HG03045 (cell line): ENCODE data around the gene KCNJ4.

ENCODE experiments used
- ATAC-seq: cut with Tn5 transposase; IDR thresholded peaks from one replicate; pipeline ENCODE4 v1.9.1; 2021; ENCODE audit warnings: mild to moderate bottlenecking, moderate library complexity; ENCODE audit not compliant: unreplicated experiment

The KCNJ4 gene

GRCh38 chr22:38454353-38455075 is 485 bp downstream of the KCNJ4 start:
- no peak for ATAC-seq

DNA sequence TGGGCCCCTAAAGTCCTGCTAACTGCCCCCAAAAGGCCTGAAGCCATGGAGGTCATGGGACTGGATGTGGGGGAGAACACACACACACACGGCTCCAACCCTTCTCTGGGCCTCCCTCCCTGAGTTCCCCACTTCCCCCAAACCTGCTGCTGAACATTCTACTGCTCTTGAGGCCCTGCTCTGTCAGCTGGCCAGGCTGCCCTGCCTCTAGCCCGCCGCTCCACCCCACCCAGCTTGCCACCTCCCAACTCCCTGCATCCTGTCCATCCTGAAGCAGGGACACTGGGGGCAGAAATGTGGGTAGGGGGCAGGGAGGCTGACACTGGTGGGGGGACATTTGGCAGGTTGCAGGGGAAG is 1.0 kb downstream of the KCNJ4 start:
- ATAC-seq = no peak

- ATAC-seq = no peak
Observed at GRCh38 chr22:38453066-38453672, 1.8 kb downstream of the KCNJ4 start.

DNA sequence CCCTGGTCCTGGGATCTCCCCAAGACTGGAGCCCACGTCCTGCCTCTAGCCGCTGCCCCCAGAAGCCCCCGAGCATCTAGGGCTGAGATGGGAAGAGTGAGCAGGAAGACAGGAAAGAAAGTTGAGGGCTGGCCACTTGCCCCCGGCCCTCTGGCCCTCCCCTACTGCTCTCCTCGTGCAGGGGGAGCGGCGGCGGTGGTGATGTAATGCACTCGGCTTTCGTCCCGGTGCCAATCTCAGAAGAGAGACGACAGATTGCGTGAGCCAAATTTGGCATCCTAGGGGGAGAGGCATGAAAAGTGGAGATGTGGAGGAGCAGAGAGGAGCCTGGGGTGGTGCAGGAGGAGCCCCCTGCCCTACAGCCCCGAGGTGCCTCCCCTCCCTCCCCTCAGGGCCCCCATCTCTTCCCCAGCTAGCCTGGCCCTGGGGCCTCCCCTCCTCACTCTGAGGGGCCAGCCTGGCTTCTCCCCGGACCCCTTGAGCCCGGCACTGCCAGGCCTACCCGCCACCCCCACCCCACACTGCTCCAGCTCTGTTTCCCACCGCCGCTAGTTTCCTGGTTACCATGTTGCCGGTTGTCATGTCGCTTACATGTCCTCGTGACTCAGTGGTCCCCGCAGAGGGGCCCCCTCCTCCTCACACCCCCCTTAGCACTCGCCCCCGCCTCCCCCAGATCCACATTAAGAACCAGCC is 2.5 kb downstream of the KCNJ4 start:
- no peak for ATAC-seq

DNA sequence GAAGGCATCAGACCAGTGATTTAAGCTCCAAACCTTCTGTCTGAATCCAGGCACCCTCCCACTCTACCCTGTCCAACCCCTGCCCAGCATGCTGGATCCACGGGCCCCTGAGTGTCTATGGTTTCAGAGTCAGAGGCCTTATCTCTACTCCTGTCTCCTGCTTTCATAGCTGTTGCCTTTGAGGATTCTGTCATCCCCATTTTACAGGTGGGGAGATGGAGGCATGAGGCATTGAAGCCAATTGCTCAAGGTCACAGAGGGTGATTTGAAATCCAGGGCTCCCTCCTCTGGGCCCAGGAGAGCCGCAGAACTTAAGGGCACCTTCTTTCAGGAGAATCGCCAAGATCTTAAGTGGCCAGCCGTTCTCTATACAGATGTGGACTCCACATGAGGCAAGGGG is 3.1 kb downstream of the KCNJ4 start:
- ATAC-seq = no peak

- no peak for ATAC-seq
Observed at GRCh38 chr22:38451404-38451803, 3.6 kb downstream of the KCNJ4 start.

DNA sequence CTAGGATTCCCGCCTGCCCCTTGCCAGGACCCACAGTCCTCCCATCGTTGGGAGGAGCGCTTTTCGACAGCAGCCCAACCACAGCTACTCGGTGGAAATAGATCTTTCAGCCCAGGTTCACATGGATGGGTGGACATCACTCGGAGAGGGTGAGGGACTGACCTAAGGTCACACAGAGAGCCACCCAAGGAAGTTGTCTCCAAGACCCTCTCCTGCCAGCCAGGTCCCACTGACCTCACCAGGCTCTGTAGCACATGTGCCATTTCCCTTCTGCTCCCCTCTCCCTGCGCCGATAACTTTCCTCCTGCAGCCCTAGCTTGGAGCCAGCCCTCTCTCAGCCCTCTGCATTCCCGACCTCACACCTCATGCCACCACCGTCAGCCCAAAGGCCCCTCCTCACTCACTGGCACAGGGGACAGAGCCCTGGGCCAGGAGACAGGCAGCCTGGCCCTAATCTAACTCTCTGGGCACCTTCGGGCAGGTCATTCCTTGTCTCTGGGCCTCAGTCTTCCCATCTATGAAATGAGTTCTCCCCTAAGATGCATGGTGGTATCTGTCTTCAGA is 4.7 kb downstream of the KCNJ4 start:
- ATAC-seq = no peak

- ATAC-seq = no peak
Observed at GRCh38 chr22:38449776-38450175, 5.2 kb downstream of the KCNJ4 start.

DNA sequence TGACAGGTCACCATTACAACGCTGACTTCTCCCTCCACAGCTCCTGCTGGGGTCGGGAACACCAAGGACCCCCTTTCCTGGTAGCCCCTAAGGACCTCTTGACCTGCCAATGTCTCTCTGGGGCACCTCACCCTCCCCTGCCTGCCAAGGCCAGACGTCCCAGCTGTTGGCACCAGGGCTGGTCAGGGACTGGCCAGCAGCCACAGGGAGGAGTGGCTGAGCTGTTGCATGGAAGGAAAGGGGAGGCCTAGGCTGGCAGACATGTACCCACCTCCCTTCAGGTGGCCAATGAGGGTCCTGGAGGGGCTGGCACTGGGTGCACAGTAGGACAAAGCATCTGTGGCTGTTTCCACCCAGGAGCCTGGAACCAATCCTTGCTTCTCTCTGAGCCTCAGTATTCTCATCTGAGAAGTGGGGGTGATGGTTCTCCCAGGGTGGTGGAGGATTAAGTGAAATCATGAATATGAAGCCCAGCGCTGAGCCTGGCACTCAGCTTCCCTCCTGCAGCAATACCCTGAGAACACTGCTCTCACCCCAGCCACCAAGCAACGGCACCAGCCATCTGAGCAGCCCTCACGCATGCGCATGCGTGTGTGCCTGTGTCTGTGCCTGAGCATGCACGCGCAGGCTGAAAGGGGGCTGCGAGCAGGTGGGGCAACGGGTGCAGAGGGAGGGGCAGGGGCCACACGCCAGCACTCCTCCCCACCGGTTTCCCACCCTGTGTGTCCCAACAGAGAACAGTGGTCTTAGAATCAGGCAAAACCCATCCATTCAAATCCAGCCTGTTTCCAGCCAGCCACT is 5.9 kb downstream of the KCNJ4 start:
- ATAC-seq = no peak

DNA sequence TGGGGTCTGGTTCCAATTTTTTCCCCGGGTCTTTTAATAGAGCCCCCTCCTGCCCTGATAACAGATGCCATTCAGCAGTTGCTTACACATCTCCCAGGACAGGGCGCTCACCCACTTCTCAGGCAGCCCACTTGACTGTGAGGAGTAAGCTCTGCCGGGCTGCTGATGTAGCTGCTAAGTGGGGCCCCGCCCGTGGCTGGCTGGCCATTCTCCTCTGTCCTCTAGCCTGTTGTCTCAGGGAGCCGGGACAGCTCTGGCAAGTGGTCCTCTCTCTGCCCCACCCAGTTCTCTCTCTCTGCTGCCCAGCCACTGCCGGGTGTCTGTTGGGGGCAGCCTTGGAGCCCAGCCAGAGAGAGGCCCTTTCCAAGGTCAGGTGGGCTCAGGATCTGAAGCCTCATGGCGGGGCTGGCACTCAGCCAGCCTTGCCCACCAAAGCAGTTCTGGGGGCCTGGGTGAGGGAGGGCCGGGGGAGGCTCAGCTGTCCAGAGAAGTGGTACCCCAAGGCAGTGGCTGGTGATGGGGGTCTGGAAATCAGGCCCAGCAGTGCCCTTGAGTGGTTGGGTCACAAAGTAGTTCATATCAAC is 8.9 kb downstream of the KCNJ4 start:
- no peak for ATAC-seq

DNA sequence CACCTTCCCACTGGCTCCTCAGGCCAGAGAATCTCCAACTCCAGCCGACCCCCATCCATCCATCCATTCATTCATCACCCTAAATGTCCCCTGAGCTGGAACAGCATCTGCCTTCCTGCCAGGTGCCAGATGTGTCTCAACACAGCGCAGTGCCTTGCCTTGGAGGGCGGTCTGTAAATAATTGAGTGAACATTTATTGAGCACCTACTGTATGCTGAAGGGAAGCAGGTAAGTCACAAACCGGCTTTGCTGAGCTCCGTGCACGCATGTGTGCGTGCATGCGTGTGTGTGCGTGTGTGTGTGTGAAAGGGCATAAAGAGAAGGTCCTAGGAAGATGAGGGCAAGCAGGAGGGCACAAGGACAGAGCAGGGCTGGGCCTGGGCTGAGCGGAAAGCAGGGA is 10.2 kb downstream of the KCNJ4 start:
- no peak for ATAC-seq

- no peak for ATAC-seq
Observed at GRCh38 chr22:38443628-38444521, 11.1 kb downstream of the KCNJ4 start.

DNA sequence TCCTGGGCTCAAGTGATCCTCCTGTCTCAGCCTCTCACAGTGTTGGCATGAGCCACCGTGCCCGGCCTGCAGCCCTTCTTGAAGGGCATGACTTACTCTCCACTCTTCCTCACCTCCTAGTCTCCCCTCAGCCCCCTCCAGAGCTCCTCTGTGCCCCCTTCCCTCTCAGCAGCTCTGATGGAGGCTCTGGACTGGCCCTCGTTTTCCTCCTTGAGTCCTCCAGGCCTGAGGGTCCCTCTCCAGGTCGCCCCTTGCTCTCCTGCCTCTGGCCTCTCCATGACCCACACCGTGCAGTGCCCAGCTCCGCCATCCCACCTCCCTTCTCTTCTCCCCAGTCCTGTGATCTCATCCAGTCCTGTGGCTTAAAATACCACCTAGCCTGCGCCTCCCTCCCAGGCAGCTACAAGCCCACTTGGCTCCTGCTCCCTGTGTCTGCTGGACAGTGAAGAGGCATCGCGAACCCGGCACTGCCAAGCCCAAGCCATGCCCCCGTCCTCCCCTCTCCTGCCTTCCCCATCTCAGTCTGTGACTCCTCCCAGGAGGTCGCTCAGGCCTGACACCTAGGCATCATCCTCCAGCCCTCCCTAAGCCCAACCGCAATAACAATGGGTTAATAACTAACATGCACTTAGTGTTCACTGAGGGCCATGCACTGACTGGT is 11.9 kb downstream of the KCNJ4 start:
- no peak for ATAC-seq

GRCh38 chr22:38441620-38442287 is 13.2 kb downstream of the KCNJ4 start:
- ATAC-seq = no peak

- no peak for ATAC-seq
Observed at GRCh38 chr22:38440747-38441350, 14.2 kb downstream of the KCNJ4 start.

DNA sequence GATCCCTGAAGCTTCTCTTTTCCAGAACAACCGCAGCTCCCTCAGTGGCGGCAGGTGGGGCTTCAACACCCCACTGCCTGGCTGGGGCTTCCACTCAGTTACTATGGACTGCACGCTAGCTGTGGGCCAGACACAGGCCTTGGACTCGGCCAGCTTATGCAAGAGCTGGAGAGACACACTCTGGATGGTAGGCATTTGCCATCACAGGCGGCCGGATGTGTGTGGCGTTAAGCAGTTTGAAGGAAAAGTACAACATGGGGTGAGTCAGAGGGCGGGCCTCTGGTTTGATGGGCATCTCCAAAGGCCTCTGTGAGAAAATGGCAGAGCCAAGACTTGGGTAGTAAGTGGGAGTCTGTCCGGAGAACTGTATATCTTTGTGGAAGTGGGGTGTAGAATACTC is 17.6 kb downstream of the KCNJ4 start:
- ATAC-seq = no peak

- ATAC-seq = no peak
Observed at GRCh38 chr22:38436629-38437395, 18.2 kb downstream of the KCNJ4 start.

DNA sequence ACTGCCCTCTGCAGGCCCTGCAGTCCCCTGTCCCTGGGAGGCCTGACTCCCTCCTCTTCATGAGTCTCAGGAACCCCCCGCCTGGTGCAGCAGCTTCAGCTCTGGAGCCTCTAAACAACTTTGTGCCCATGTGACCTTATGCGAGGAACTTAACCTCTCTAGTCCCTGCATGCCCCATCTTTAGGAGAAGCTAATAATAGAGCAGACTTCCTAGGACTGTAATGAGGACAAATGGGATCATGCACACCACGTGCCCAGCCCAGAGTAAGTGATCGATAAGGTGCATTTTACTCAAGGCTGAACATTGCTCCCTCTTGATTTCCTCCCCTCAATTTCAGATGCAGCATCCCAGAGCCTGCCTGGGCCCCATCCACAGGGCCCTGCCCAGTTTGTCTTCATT is 19.0 kb downstream of the KCNJ4 start:
- ATAC-seq = no peak
